GM12873 (cell line): ENCODE results near the gene SPTLC3.

Experiments
- CTCF ChIP-seq: IDR thresholded peaks from 2 replicates; pipeline ENCODE4 v1.5.1; 2012; ENCODE audit warnings: low read depth, mild to moderate bottlenecking, moderate library complexity, low read length, control low read depth; ENCODE audit not compliant: insufficient read depth; ENCODE audit errors: missing control alignments

SPTLC3 gene

GRCh38 chr20:13120471-13120870 lies 111.7 kb downstream of the SPTLC3 start:
- no peak for TF ChIP-seq CTCF

DNA sequence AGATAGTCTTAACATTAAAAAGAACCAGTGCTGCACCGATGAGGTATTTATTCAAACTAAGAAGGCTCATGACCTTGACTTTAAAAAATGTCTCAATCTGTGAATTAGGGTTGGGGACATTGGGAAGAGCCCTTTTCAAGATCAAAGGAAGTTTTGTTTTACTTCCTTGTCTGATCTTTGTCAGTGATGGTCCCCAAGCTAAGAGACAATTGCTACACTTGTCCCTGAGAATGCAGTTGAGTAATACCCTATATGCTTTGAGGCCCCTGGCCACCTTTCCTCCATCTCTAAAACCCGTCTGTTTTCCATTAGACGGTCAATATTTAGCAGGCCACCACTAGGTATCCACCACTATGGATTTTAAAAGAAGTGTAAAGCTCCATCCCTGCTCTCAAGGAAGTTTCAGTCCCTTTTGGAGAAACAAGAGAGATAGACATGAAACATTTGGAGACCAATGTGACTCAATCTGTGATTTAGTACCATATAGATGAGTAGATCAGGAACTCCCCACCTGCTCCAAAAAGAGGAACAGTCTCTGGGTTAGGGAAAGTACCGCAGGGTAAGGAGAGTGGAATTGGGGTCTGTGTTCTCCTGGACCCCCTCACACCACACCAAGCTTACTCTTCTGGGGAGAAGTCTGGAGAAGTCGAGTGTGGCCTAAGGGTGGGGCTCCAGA lies 113.2 kb downstream of the SPTLC3 start:
- no peak for TF ChIP-seq CTCF

- no peak for TF ChIP-seq CTCF
Observed at GRCh38 chr20:13125486-13125885, 116.7 kb downstream of the SPTLC3 start.

DNA sequence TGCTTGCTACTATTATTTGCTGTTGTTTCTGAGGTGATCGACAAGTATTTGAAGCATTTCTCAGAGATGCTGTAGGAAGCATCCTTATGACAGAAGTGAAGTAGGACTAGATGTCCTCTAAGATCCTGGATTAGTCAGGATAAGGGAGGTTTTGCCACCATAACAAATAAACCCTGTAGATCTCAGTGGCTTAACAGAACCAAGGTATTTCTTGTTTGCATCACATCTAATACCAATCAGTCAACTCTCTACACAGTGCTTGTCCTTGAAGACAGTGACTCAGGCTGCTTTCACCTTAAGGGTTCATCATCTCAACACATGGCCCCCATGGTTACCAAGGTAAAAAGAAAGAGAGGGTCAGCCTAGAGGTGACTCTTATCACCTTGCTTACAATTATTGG lies 119.4 kb downstream of the SPTLC3 start:
- no peak for TF ChIP-seq CTCF

DNA sequence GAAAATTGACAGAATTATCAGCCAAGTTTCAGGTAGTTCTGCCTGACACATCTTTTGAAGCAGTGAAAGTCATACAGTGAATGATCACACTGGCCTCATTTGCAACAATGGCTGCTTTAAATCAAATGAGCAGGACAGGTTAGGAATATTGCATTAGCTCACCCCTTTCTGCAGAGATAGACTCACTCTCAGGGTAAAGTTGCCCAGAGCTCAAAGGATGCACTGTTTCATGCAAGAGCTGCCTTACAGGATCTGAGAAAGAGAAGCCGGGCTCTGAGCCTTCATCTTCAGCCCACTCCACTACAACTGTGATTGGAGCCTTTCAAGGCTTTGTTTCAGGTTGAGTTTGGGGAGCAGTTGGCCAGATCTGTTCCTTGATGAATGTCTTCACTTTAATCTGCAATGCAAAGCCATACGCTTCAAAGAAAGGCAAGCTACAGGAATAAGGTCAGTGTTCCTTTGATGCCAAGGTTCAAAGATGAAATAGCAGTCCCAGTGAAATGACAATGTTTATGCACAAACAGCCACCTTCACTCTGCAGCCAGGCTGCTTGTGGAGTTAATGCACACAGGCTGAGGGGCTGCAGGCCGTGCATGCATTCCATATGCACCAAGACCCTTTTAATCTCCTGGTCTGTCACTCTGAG lies 121.4 kb downstream of the SPTLC3 start:
- TF ChIP-seq CTCF: no peak

GRCh38 chr20:13130707-13131103 lies 121.9 kb downstream of the SPTLC3 start:
- no peak for TF ChIP-seq CTCF

- no peak for TF ChIP-seq CTCF
Observed at GRCh38 chr20:13131688-13132087, 122.9 kb downstream of the SPTLC3 start.
